ENCODE results near the gene HSPA12B.

GRCh38 chr20:3768342-3769130 lies 36.1 kb downstream of the HSPA12B start:
- TF ChIP-seq MAX (IDR thresholded peaks at IDR 0.05) = 0 out of 2 replicates have a peak, but pooled peaks have one; percentile 12
- TF ChIP-seq CTCF (IDR thresholded peaks at IDR 0.05) = peak; percentile 76
- TF ChIP-seq RFX5 (IDR thresholded peaks at IDR 0.05) = no peak; the same call in 1 of the 2 replicates
